ENCODE data around the gene RAD23A.

Gene RAD23A

GRCh38 chr19:12982648-12983047 lies 37.0 kb downstream of the RAD23A start:
- H3K4me1 Mint-ChIP-seq (ENCODE audit: low read depth): peaks cover 4% of the 10 kb centered on the region
- H3K27ac Mint-ChIP-seq: no peak overlapping the region
- H3K36me3 Mint-ChIP-seq (ENCODE audit: low read depth): no peaks in the 10 kb centered on the region
- H3K4me3 Mint-ChIP-seq: no peak overlapping the region
- H3K9me3 Mint-ChIP-seq: no peaks in the 10 kb centered on the region
- H3K27me3 Mint-ChIP-seq: peaks cover 11% of the 10 kb centered on the region

- H3K4me3 Mint-ChIP-seq: no peak overlapping the region
- no peak overlapping the region for H3K27ac Mint-ChIP-seq
- peaks cover 6% of the 10 kb centered on the region for H3K27me3 Mint-ChIP-seq
- H3K9me3 Mint-ChIP-seq: no peaks in the 10 kb centered on the region
- no peaks in the 10 kb centered on the region for H3K36me3 Mint-ChIP-seq (ENCODE audit: low read depth)
- peaks cover 4% of the 10 kb centered on the region for H3K4me1 Mint-ChIP-seq (ENCODE audit: low read depth)
These were observed 37.4 kb downstream of the RAD23A start for GRCh38 chr19:12983091-12983490.

- H3K27ac Mint-ChIP-seq: no peak overlapping the region
- no peaks in the 10 kb centered on the region for H3K36me3 Mint-ChIP-seq (ENCODE audit: low read depth)
- H3K4me1 Mint-ChIP-seq (ENCODE audit: low read depth): peaks cover 4% of the 10 kb centered on the region
- peaks cover 6% of the 10 kb centered on the region for H3K27me3 Mint-ChIP-seq
- H3K9me3 Mint-ChIP-seq: no peaks in the 10 kb centered on the region
- no peak overlapping the region for H3K4me3 Mint-ChIP-seq
These were observed 38.0 kb downstream of the RAD23A start for GRCh38 chr19:12983542-12984142.

- H3K27ac Mint-ChIP-seq: no peak overlapping the region
- no peaks in the 10 kb centered on the region for H3K9me3 Mint-ChIP-seq
- H3K4me3 Mint-ChIP-seq: no peak overlapping the region
These were observed 38.5 kb downstream of the RAD23A start for GRCh38 chr19:12984143-12984627.

GRCh38 chr19:12984683-12985048 lies 39.0 kb downstream of the RAD23A start:
- peaks cover 6% of the 10 kb centered on the region for H3K27me3 Mint-ChIP-seq
- no peaks in the 10 kb centered on the region for H3K9me3 Mint-ChIP-seq
- peaks cover 4% of the 10 kb centered on the region for H3K4me1 Mint-ChIP-seq (ENCODE audit: low read depth)
- no peak overlapping the region for H3K27ac Mint-ChIP-seq
- no peak overlapping the region for H3K4me3 Mint-ChIP-seq
- H3K36me3 Mint-ChIP-seq (ENCODE audit: low read depth): no peaks in the 10 kb centered on the region

More at GRCh38 chr19:12984143-12984627, 38.5 kb downstream of the RAD23A start:
- H3K4me1 Mint-ChIP-seq (ENCODE audit: low read depth): peaks cover 4% of the 10 kb centered on the region
- H3K36me3 Mint-ChIP-seq (ENCODE audit: low read depth): no peaks in the 10 kb centered on the region
- H3K27me3 Mint-ChIP-seq: peaks cover 6% of the 10 kb centered on the region

- Mint-ChIP-seq H3K27me3 (peaks cover 6% of the 10 kb centered on the region), H3K4me3 (no peak overlapping the region), H3K27ac (no peak overlapping the region), H3K36me3 (ENCODE audit: low read depth) (no peaks in the 10 kb centered on the region), H3K9me3 (no peaks in the 10 kb centered on the region), H3K4me1 (ENCODE audit: low read depth) (peaks cover 4% of the 10 kb centered on the region)
These were observed 39.6 kb downstream of the RAD23A start for GRCh38 chr19:12985049-12985776.

GRCh38 chr19:12986726-12987125 lies 41.1 kb downstream of the RAD23A start:
- H3K4me3 Mint-ChIP-seq: no peak overlapping the region
- no peaks in the 10 kb centered on the region for H3K36me3 Mint-ChIP-seq (ENCODE audit: low read depth)
- H3K27me3 Mint-ChIP-seq: peaks cover 6% of the 10 kb centered on the region
- H3K9me3 Mint-ChIP-seq: no peaks in the 10 kb centered on the region
- H3K27ac Mint-ChIP-seq: no peak overlapping the region
- peaks cover 4% of the 10 kb centered on the region for H3K4me1 Mint-ChIP-seq (ENCODE audit: low read depth)

- peaks cover 4% of the 10 kb centered on the region for H3K4me1 Mint-ChIP-seq (ENCODE audit: low read depth)
- H3K36me3 Mint-ChIP-seq (ENCODE audit: low read depth): no peaks in the 10 kb centered on the region
- H3K9me3 Mint-ChIP-seq: no peaks in the 10 kb centered on the region
- H3K27me3 Mint-ChIP-seq: peaks cover 6% of the 10 kb centered on the region
- no peak overlapping the region for H3K4me3 Mint-ChIP-seq
- no peak overlapping the region for H3K27ac Mint-ChIP-seq
These were observed 41.5 kb downstream of the RAD23A start for GRCh38 chr19:12987190-12987589.

GRCh38 chr19:12987781-12988180 lies 42.1 kb downstream of the RAD23A start:
- H3K4me1 Mint-ChIP-seq (ENCODE audit: low read depth): peaks cover 4% of the 10 kb centered on the region
- no peak overlapping the region for H3K4me3 Mint-ChIP-seq
- peaks cover 6% of the 10 kb centered on the region for H3K27me3 Mint-ChIP-seq
- H3K36me3 Mint-ChIP-seq (ENCODE audit: low read depth): no peaks in the 10 kb centered on the region
- H3K9me3 Mint-ChIP-seq: no peaks in the 10 kb centered on the region
- H3K27ac Mint-ChIP-seq: no peak overlapping the region

- no peak overlapping the region for H3K4me3 Mint-ChIP-seq
- peaks cover 15% of the 10 kb centered on the region for H3K27me3 Mint-ChIP-seq
- H3K36me3 Mint-ChIP-seq (ENCODE audit: low read depth): no peaks in the 10 kb centered on the region
- H3K9me3 Mint-ChIP-seq: no peaks in the 10 kb centered on the region
- H3K27ac Mint-ChIP-seq: no peak overlapping the region
- H3K4me1 Mint-ChIP-seq (ENCODE audit: low read depth): peaks cover 8% of the 10 kb centered on the region
These were observed 44.8 kb downstream of the RAD23A start for GRCh38 chr19:12990431-12990830.

GRCh38 chr19:12990853-12991252 lies 45.2 kb downstream of the RAD23A start:
- no peaks in the 10 kb centered on the region for H3K36me3 Mint-ChIP-seq (ENCODE audit: low read depth)

GRCh38 chr19:12991296-12991695 lies 45.6 kb downstream of the RAD23A start:
- H3K27me3 Mint-ChIP-seq: peaks cover 15% of the 10 kb centered on the region
- no peaks in the 10 kb centered on the region for H3K36me3 Mint-ChIP-seq (ENCODE audit: low read depth)
- no peak overlapping the region for H3K4me3 Mint-ChIP-seq
- no peak overlapping the region for H3K27ac Mint-ChIP-seq
- H3K4me1 Mint-ChIP-seq (ENCODE audit: low read depth): peaks cover 7% of the 10 kb centered on the region
- H3K9me3 Mint-ChIP-seq: no peaks in the 10 kb centered on the region

More at GRCh38 chr19:12990853-12991252, 45.2 kb downstream of the RAD23A start:
- no peak overlapping the region for H3K27ac Mint-ChIP-seq
- H3K9me3 Mint-ChIP-seq: no peaks in the 10 kb centered on the region
- no peak overlapping the region for H3K4me3 Mint-ChIP-seq
- H3K4me1 Mint-ChIP-seq (ENCODE audit: low read depth): peaks cover 7% of the 10 kb centered on the region
- peaks cover 15% of the 10 kb centered on the region for H3K27me3 Mint-ChIP-seq

- no peaks in the 10 kb centered on the region for H3K9me3 Mint-ChIP-seq
- H3K27me3 Mint-ChIP-seq: peaks cover 10% of the 10 kb centered on the region
- H3K4me3 Mint-ChIP-seq: no peak overlapping the region
- no peaks in the 10 kb centered on the region for H3K36me3 Mint-ChIP-seq (ENCODE audit: low read depth)
- peaks cover 7% of the 10 kb centered on the region for H3K4me1 Mint-ChIP-seq (ENCODE audit: low read depth)
- no peak overlapping the region for H3K27ac Mint-ChIP-seq
These were observed 47.1 kb downstream of the RAD23A start for GRCh38 chr19:12992729-12993128.

- H3K27me3 Mint-ChIP-seq: peaks cover 10% of the 10 kb centered on the region
- no peaks in the 10 kb centered on the region for H3K9me3 Mint-ChIP-seq
- peak overlapping the region; percentile 34 for H3K27ac Mint-ChIP-seq
- H3K4me1 Mint-ChIP-seq (ENCODE audit: low read depth): peaks cover 7% of the 10 kb centered on the region
- H3K36me3 Mint-ChIP-seq (ENCODE audit: low read depth): peaks cover under 1% of the 10 kb centered on the region
- no peak overlapping the region for H3K4me3 Mint-ChIP-seq
These were observed 47.9 kb downstream of the RAD23A start for GRCh38 chr19:12993562-12993961.

- H3K27ac Mint-ChIP-seq: peak within 1 kb of the TSS; percentile 87
- H3K27me3 Mint-ChIP-seq: peaks cover 10% of the 10 kb centered on the region
- no peaks in the 10 kb centered on the region for H3K9me3 Mint-ChIP-seq
- peak within 1 kb of the TSS; percentile 87 for H3K4me3 Mint-ChIP-seq
- peaks cover 7% of the 10 kb centered on the region for H3K4me1 Mint-ChIP-seq (ENCODE audit: low read depth)
- H3K36me3 Mint-ChIP-seq (ENCODE audit: low read depth): peaks cover 4% of the 10 kb centered on the region
These were observed 49.3 kb downstream of the RAD23A start, which contains the start of gene NFIX for GRCh38 chr19:12994701-12995595. Gene NFIX, plus strand, starts transcription at chr19:12995475. Its CDS starts 363 bp downstream, at chr19:12995838.
